HG02885 (cell line): ENCODE data around the gene DSCAM.

Source experiments
- ATAC-seq: cut with Tn5 transposase; IDR thresholded peaks from one replicate; pipeline ENCODE4 v1.9.1; 2021; ENCODE audit warnings: mild to moderate bottlenecking; ENCODE audit not compliant: unreplicated experiment, poor library complexity

The DSCAM gene

GRCh38 chr21:40675017-40675416, 171.9 kb downstream of the DSCAM start:
- ATAC-seq: no peak

- ATAC-seq: no peak
These were observed 174.4 kb downstream of the DSCAM start for GRCh38 chr21:40672602-40673001.

- no peak for ATAC-seq
These were observed 175.2 kb downstream of the DSCAM start for GRCh38 chr21:40671716-40672115.

- ATAC-seq: no peak
These were observed 178.2 kb downstream of the DSCAM start for GRCh38 chr21:40668555-40669275.

GRCh38 chr21:40667967-40668366, 179.0 kb downstream of the DSCAM start:
- ATAC-seq: no peak

GRCh38 chr21:40662889-40663288, 184.1 kb downstream of the DSCAM start:
- no peak for ATAC-seq

- ATAC-seq: no peak
These were observed 186.5 kb downstream of the DSCAM start for GRCh38 chr21:40660461-40660860.

- no peak for ATAC-seq
These were observed 188.6 kb downstream of the DSCAM start for GRCh38 chr21:40658311-40658710.

GRCh38 chr21:40652436-40652835, 194.5 kb downstream of the DSCAM start:
- no peak for ATAC-seq

GRCh38 chr21:40647706-40648105, 199.3 kb downstream of the DSCAM start:
- no peak for ATAC-seq

- no peak for ATAC-seq
These were observed 200.3 kb downstream of the DSCAM start for GRCh38 chr21:40646651-40647050.

GRCh38 chr21:40641042-40641441, 205.9 kb downstream of the DSCAM start:
- ATAC-seq: no peak

GRCh38 chr21:40640266-40640789, 206.6 kb downstream of the DSCAM start:
- no peak for ATAC-seq

GRCh38 chr21:40639616-40640194, 207.3 kb downstream of the DSCAM start:
- ATAC-seq: no peak

- ATAC-seq: no peak
These were observed 208.3 kb downstream of the DSCAM start for GRCh38 chr21:40638466-40639251.

- ATAC-seq: no peak
These were observed 210.9 kb downstream of the DSCAM start for GRCh38 chr21:40636026-40636425.

GRCh38 chr21:40635391-40635790, 211.6 kb downstream of the DSCAM start:
- no peak for ATAC-seq

GRCh38 chr21:40634141-40634540, 212.8 kb downstream of the DSCAM start:
- no peak for ATAC-seq

- ATAC-seq: no peak
These were observed 213.9 kb downstream of the DSCAM start for GRCh38 chr21:40633048-40633447.

- no peak for ATAC-seq
These were observed 215.7 kb downstream of the DSCAM start for GRCh38 chr21:40631211-40631610.

- ATAC-seq: no peak
These were observed 221.0 kb downstream of the DSCAM start for GRCh38 chr21:40625991-40626390.
